MM.1S (cell line): ENCODE measurements around the gene MICAL2.

Source experiments
- DNase-seq: peaks from one replicate; pipeline ENCODE4 v3.0.0-alpha.2; 2015
- H2AFZ ChIP-seq: fragments of 300-600 bp; sonication (generic); 2 replicates; pipeline ENCODE4 v1.6.0; 2016; ENCODE audit warnings: antibody characterized with exemption, low read length
- H3F3A ChIP-seq: fragments of 300-600 bp; sonication (generic); 2 replicates; pipeline ENCODE4 v1.6.1; 2016; ENCODE audit warnings: mild to moderate bottlenecking, antibody characterized with exemption, low read length, moderate library complexity, mixed read lengths; ENCODE audit not compliant: insufficient read depth
- H3K27ac ChIP-seq: fragments of 300-600 bp; sonication (generic); 2 replicates; pipeline ENCODE4 v1.5.1; 2016; ENCODE audit warnings: mild to moderate bottlenecking, low read length
- H3K27me3 ChIP-seq: fragments of 300-600 bp; sonication (generic); replicated peaks from 2 replicates; pipeline ENCODE4 v1.6.0; 2016; ENCODE audit warnings: low read length; ENCODE audit not compliant: insufficient read depth
- H3K36me3 ChIP-seq: fragments of 300-600 bp; sonication (generic); replicated peaks from 2 replicates; pipeline ENCODE4 v1.6.1; 2016; ENCODE audit warnings: mild to moderate bottlenecking, low read length, mixed read lengths; ENCODE audit not compliant: insufficient read depth
- H3K4me1 ChIP-seq: fragments of 300-600 bp; sonication (generic); 2 replicates; pipeline ENCODE4 v1.6.1; 2016; ENCODE audit warnings: low read length, mixed read lengths
- H3K4me2 ChIP-seq: fragments of 300-600 bp; sonication (generic); 2 replicates; pipeline ENCODE4 v1.6.0; 2016; ENCODE audit warnings: low read depth, low read length
- H3K4me3 ChIP-seq: fragments of 300-600 bp; sonication (generic); 2 replicates; pipeline ENCODE4 v1.5.1; 2016; ENCODE audit warnings: low read length, mixed read lengths
- H3K79me2 ChIP-seq: fragments of 300-600 bp; sonication (generic); 2 replicates; pipeline ENCODE4 v1.6.1; 2016; ENCODE audit warnings: mixed run types, low read length, mixed read lengths
- H3K9ac ChIP-seq: fragments of 300-600 bp; sonication (generic); 2 replicates; pipeline ENCODE4 v1.6.1; 2016; ENCODE audit warnings: low read length, mixed read lengths
- H3K9me2 ChIP-seq: fragments of 300-600 bp; sonication (generic); replicated peaks from 2 replicates; pipeline ENCODE4 v1.6.1; 2016; ENCODE audit warnings: mild to moderate bottlenecking, low read length, mixed read lengths; ENCODE audit not compliant: insufficient read depth
- H3K9me3 ChIP-seq: fragments of 300-600 bp; sonication (generic); replicated peaks from 2 replicates; pipeline ENCODE4 v1.6.1; 2016; ENCODE audit warnings: mild to moderate bottlenecking, low read length, mixed read lengths; ENCODE audit not compliant: insufficient read depth
- H4K20me1 ChIP-seq: fragments of 300-600 bp; sonication (generic); 2 replicates; pipeline ENCODE4 v1.6.1; 2016; ENCODE audit warnings: mild to moderate bottlenecking, low read length, moderate library complexity, mixed read lengths; ENCODE audit not compliant: insufficient read depth
- CTCF ChIP-seq: fragments of 300-600 bp; sonication (generic); IDR thresholded peaks from 2 replicates; pipeline ENCODE4 v1.5.1; 2016; ENCODE audit warnings: antibody characterized with exemption, low read length, mixed read lengths
- EZH2 ChIP-seq: fragments of 300-600 bp; sonication (generic); optimal IDR thresholded peaks from 2 replicates; pipeline ENCODE3; 2017; ENCODE audit warnings: low read depth, mild to moderate bottlenecking, antibody characterized with exemption, low read length, mixed read lengths
- EZH2phosphoT487 ChIP-seq: fragments of 300-600 bp; sonication (generic); IDR thresholded peaks from 2 replicates; pipeline ENCODE4 v1.6.1; 2018; ENCODE audit warnings: antibody characterized with exemption, low read length

Gene MICAL2

GRCh38 chr11:12271241-12271640, 160.9 kb downstream of the MICAL2 start:
- Histone ChIP-seq H3K36me3 (no peaks in the 10 kb centered on the region), H3K9me3 (no peaks in the 10 kb centered on the region), H3K27ac (no peak overlapping the region), H3K4me1 (no peaks in the 10 kb centered on the region), H4K20me1 (no peaks in the 10 kb centered on the region), H3K4me3 (no peak overlapping the region), H3K79me2 (no peaks in the 10 kb centered on the region), H2AFZ (no peak overlapping the region), H3K9me2 (no peaks in the 10 kb centered on the region), H3F3A (no peaks in the 10 kb centered on the region), H3K4me2 (no peak overlapping the region), H3K9ac (no peak overlapping the region), H3K27me3 (no peaks in the 10 kb centered on the region)
- TF ChIP-seq EZH2phosphoT487 (no peak), EZH2 (no peak), CTCF (no peak)
- DNase-seq = no peak

GRCh38 chr11:12271826-12272366, 161.5 kb downstream of the MICAL2 start:
- Histone ChIP-seq H3K9ac (no peak overlapping the region), H3K27me3 (no peaks in the 10 kb centered on the region), H4K20me1 (no peaks in the 10 kb centered on the region), H3K4me3 (no peak overlapping the region), H3K79me2 (no peaks in the 10 kb centered on the region), H3K4me2 (no peak overlapping the region), H2AFZ (no peak overlapping the region), H3K4me1 (no peaks in the 10 kb centered on the region), H3K9me3 (no peaks in the 10 kb centered on the region), H3K9me2 (no peaks in the 10 kb centered on the region), H3K36me3 (no peaks in the 10 kb centered on the region), H3K27ac (no peak overlapping the region), H3F3A (no peaks in the 10 kb centered on the region)
- TF ChIP-seq CTCF = no peak
- TF ChIP-seq EZH2 = no peak
- no peak for TF ChIP-seq EZH2phosphoT487
- DNase-seq = no peak

- no peak overlapping the region for H3K9ac ChIP-seq
- no peaks in the 10 kb centered on the region for H3F3A ChIP-seq
- no peak overlapping the region for H3K27ac ChIP-seq
- H3K9me3 ChIP-seq = no peaks in the 10 kb centered on the region
- no peak for TF ChIP-seq EZH2
- TF ChIP-seq CTCF = no peak
- TF ChIP-seq EZH2phosphoT487 = no peak
- no peak overlapping the region for H3K4me3 ChIP-seq
- no peak overlapping the region for H2AFZ ChIP-seq
- H3K4me1 ChIP-seq = no peaks in the 10 kb centered on the region
- H3K79me2 ChIP-seq = no peaks in the 10 kb centered on the region
- H3K9me2 ChIP-seq = no peaks in the 10 kb centered on the region
- no peak overlapping the region for H3K4me2 ChIP-seq
- no peak for DNase-seq
- H3K36me3 ChIP-seq = no peaks in the 10 kb centered on the region
- H4K20me1 ChIP-seq = no peaks in the 10 kb centered on the region
- H3K27me3 ChIP-seq = no peaks in the 10 kb centered on the region
Measured at GRCh38 chr11:12272821-12273617, 162.6 kb downstream of the MICAL2 start.
